ENCODE results near the gene MAGEF1.

Gene MAGEF1

DNA sequence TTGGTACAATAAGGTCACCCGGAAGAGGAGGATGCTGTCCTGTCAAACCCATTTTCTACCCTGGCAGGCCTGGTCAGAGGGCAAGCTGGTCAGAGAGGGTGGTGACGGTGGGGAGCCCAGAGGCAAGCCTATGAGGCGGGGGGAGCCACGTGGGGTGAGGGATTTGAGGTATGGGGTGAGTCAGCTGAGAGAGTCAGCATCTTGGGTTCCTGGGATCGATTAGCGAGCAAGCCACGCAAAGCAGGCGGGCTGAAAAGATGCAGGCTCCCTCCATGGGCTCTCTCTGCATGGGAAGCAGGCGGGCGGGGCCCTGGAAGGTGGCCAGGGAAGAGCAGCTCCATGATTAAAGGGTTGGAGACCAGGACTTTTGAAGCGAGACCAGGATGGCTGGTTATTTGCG, 48.1 kb downstream of the MAGEF1 start:
- DNase-seq: no peak

DNA sequence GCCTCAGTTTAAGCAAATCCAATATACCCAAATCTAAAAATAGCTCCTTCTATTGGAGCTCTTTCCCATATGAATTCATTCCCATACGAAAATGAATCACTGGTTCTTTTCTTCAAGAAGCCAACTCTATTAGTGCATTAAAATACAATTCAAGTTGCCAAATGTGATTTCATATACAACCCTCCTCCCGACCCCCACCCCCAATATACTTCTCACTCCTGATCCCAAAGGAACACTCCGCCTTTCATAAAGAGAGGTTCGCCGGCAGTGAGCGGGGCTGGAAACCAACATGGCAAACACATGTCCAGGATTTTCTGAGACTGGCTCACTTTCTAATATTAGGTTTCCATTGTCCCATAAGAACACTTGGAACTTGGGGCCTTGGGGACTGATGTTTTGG, 48.5 kb downstream of the MAGEF1 start:
- DNase-seq: no peak

DNA sequence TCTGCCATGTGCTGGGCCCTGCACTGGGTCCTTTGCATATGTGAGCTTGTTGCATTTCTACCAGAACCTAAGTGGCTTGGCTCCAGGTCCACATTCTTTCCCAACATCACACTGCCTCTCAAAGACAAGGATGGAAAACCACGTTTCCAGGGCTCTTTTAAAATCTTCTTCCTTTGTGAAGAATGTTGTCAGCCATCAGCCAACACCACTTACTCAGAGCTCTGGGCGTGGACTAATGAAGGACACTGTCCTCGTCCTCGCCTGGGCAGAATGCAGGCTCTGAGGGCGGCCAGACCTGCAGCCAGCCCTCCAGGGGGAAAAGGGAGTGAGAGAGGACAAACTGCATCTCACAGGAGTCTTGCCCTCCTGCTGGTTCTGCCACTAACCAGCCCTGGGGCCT, 49.7 kb downstream of the MAGEF1 start:
- no peak for DNase-seq

DNA sequence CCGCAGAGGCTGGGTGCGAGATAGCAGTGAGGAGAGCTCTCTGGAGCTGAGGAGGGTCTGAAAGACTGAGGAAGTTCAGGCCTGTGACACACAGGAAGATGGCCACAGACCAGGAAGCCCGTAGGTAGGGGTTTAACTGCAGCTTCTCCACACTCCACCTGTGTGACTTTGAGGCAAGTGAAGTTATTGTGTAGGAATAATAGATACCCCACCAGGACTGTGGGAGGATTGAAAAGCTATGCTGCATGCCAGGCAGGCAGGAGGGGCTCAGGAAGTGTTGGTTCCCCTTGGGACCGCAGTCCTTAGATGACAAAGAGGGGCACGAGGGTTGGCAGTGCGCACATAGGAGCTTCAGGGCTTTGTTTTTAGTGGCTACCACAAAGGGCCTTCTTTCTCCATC, 50.9 kb downstream of the MAGEF1 start:
- DNase-seq: no peak
